T-helper 1 cell treated with Interleukin-12 subunit alpha and Interleukin-12 subunit beta and Interleukin-4 antibody, amounts not matched to agents 30 μg/mL and 1 μg/mL, for 36 hours (primary cell): ENCODE results near the gene MTF1.

ENCODE experiments used
- H3K27ac Mint-ChIP-seq: one replicate; pipeline ENCODE4 v1.8.0; 2021; ENCODE audit warnings: mild to moderate bottlenecking, mixed read lengths
- H3K27me3 Mint-ChIP-seq: one replicate; pipeline ENCODE4 v1.8.0; 2021; ENCODE audit warnings: low read depth, mixed read lengths
- H3K36me3 Mint-ChIP-seq: one replicate; pipeline ENCODE4 v1.8.0; 2021; ENCODE audit warnings: low read depth, mixed read lengths
- H3K4me1 Mint-ChIP-seq: one replicate; pipeline ENCODE4 v1.8.0; 2021; ENCODE audit warnings: low read depth, mixed read lengths
- H3K4me3 Mint-ChIP-seq: one replicate; pipeline ENCODE4 v1.8.0; 2021; ENCODE audit warnings: mild to moderate bottlenecking, moderate library complexity, mixed read lengths
- H3K9me3 Mint-ChIP-seq: one replicate; pipeline ENCODE4 v1.8.0; 2021; ENCODE audit warnings: mixed read lengths

The MTF1 gene

GRCh38 chr1:37854406-37854805, 5.0 kb downstream of the MTF1 start:
- Mint-ChIP-seq H3K27me3 (no peaks in the 10 kb centered on the region), H3K4me1 (peaks cover 26% of the 10 kb centered on the region), H3K36me3 (peaks cover 21% of the 10 kb centered on the region), H3K4me3 (no peak overlapping the region), H3K9me3 (no peaks in the 10 kb centered on the region), H3K27ac (no peak overlapping the region)

- peaks cover 22% of the 10 kb centered on the region for H3K36me3 Mint-ChIP-seq
- H3K27me3 Mint-ChIP-seq, result no peaks in the 10 kb centered on the region
- no peaks in the 10 kb centered on the region for H3K9me3 Mint-ChIP-seq
- no peak overlapping the region for H3K27ac Mint-ChIP-seq
- no peak overlapping the region for H3K4me3 Mint-ChIP-seq
- peaks cover 22% of the 10 kb centered on the region for H3K4me1 Mint-ChIP-seq
Observed at GRCh38 chr1:37853157-37853556, 6.2 kb downstream of the MTF1 start.

GRCh38 chr1:37851782-37852210, 7.6 kb downstream of the MTF1 start:
- H3K27me3 Mint-ChIP-seq, result no peaks in the 10 kb centered on the region
- H3K36me3 Mint-ChIP-seq, result peaks cover 15% of the 10 kb centered on the region
- H3K4me3 Mint-ChIP-seq, result no peak overlapping the region
- no peak overlapping the region for H3K27ac Mint-ChIP-seq
- H3K9me3 Mint-ChIP-seq, result no peaks in the 10 kb centered on the region
- peaks cover 20% of the 10 kb centered on the region for H3K4me1 Mint-ChIP-seq

- H3K4me1 Mint-ChIP-seq, result peaks cover 23% of the 10 kb centered on the region
- H3K27ac Mint-ChIP-seq, result no peak overlapping the region
- no peaks in the 10 kb centered on the region for H3K9me3 Mint-ChIP-seq
- no peak overlapping the region for H3K4me3 Mint-ChIP-seq
- peaks cover 14% of the 10 kb centered on the region for H3K36me3 Mint-ChIP-seq
- no peaks in the 10 kb centered on the region for H3K27me3 Mint-ChIP-seq
Observed at GRCh38 chr1:37851262-37851661, 8.1 kb downstream of the MTF1 start.

- Mint-ChIP-seq H3K27ac (no peak overlapping the region), H3K9me3 (no peaks in the 10 kb centered on the region), H3K36me3 (peaks cover 14% of the 10 kb centered on the region), H3K4me1 (peaks cover 27% of the 10 kb centered on the region), H3K4me3 (no peak overlapping the region), H3K27me3 (no peaks in the 10 kb centered on the region)
Observed at GRCh38 chr1:37850352-37850955, 8.9 kb downstream of the MTF1 start.

GRCh38 chr1:37849480-37849879, 9.9 kb downstream of the MTF1 start:
- no peaks in the 10 kb centered on the region for H3K27me3 Mint-ChIP-seq
- H3K4me1 Mint-ChIP-seq, result peaks cover 31% of the 10 kb centered on the region
- H3K27ac Mint-ChIP-seq, result no peak overlapping the region
- H3K9me3 Mint-ChIP-seq, result no peaks in the 10 kb centered on the region
- no peak overlapping the region for H3K4me3 Mint-ChIP-seq
- H3K36me3 Mint-ChIP-seq, result peaks cover 17% of the 10 kb centered on the region

GRCh38 chr1:37846647-37847339, 12.6 kb downstream of the MTF1 start:
- H3K9me3 Mint-ChIP-seq, result no peaks in the 10 kb centered on the region
- peaks cover 23% of the 10 kb centered on the region for H3K4me1 Mint-ChIP-seq
- no peaks in the 10 kb centered on the region for H3K27me3 Mint-ChIP-seq
- H3K4me3 Mint-ChIP-seq, result peak overlapping the region; percentile 43
- peaks cover 11% of the 10 kb centered on the region for H3K36me3 Mint-ChIP-seq
- peak overlapping the region; percentile 21 for H3K27ac Mint-ChIP-seq

GRCh38 chr1:37845786-37846185, 13.6 kb downstream of the MTF1 start:
- H3K4me3 Mint-ChIP-seq, result no peak overlapping the region

GRCh38 chr1:37845049-37845646, 14.2 kb downstream of the MTF1 start:
- H3K36me3 Mint-ChIP-seq, result peaks cover 11% of the 10 kb centered on the region
- no peak overlapping the region for H3K27ac Mint-ChIP-seq
- H3K9me3 Mint-ChIP-seq, result no peaks in the 10 kb centered on the region
- no peaks in the 10 kb centered on the region for H3K27me3 Mint-ChIP-seq
- peaks cover 23% of the 10 kb centered on the region for H3K4me1 Mint-ChIP-seq
- H3K4me3 Mint-ChIP-seq, result no peak overlapping the region

More at GRCh38 chr1:37845786-37846185, 13.6 kb downstream of the MTF1 start:
- Mint-ChIP-seq H3K27ac (no peak overlapping the region), H3K9me3 (no peaks in the 10 kb centered on the region), H3K36me3 (peaks cover 11% of the 10 kb centered on the region), H3K4me1 (peaks cover 23% of the 10 kb centered on the region), H3K27me3 (no peaks in the 10 kb centered on the region)

GRCh38 chr1:37844536-37844935, 14.9 kb downstream of the MTF1 start:
- no peak overlapping the region for H3K4me3 Mint-ChIP-seq
- no peaks in the 10 kb centered on the region for H3K9me3 Mint-ChIP-seq
- H3K27me3 Mint-ChIP-seq, result no peaks in the 10 kb centered on the region
- H3K36me3 Mint-ChIP-seq, result peaks cover 11% of the 10 kb centered on the region
- no peak overlapping the region for H3K27ac Mint-ChIP-seq
- peaks cover 23% of the 10 kb centered on the region for H3K4me1 Mint-ChIP-seq

GRCh38 chr1:37841652-37842051, 17.7 kb downstream of the MTF1 start:
- Mint-ChIP-seq H3K4me3 (no peak overlapping the region), H3K36me3 (peaks cover 11% of the 10 kb centered on the region), H3K4me1 (peaks cover 14% of the 10 kb centered on the region), H3K9me3 (no peaks in the 10 kb centered on the region), H3K27me3 (no peaks in the 10 kb centered on the region), H3K27ac (no peak overlapping the region)

- H3K27ac Mint-ChIP-seq, result no peak overlapping the region
Observed at GRCh38 chr1:37840711-37841110, 18.7 kb downstream of the MTF1 start.

GRCh38 chr1:37839676-37840075, 19.7 kb downstream of the MTF1 start:
- Mint-ChIP-seq H3K9me3 (no peaks in the 10 kb centered on the region), H3K4me1 (peaks cover 2% of the 10 kb centered on the region), H3K27me3 (no peaks in the 10 kb centered on the region), H3K36me3 (peaks cover 13% of the 10 kb centered on the region), H3K4me3 (no peak overlapping the region), H3K27ac (no peak overlapping the region)

More at GRCh38 chr1:37840711-37841110, 18.7 kb downstream of the MTF1 start:
- peaks cover 11% of the 10 kb centered on the region for H3K36me3 Mint-ChIP-seq
- no peaks in the 10 kb centered on the region for H3K9me3 Mint-ChIP-seq
- H3K4me1 Mint-ChIP-seq, result peaks cover 5% of the 10 kb centered on the region
- H3K4me3 Mint-ChIP-seq, result no peak overlapping the region
- no peaks in the 10 kb centered on the region for H3K27me3 Mint-ChIP-seq

GRCh38 chr1:37836788-37837187, 22.6 kb downstream of the MTF1 start:
- H3K27ac Mint-ChIP-seq, result no peak overlapping the region
- H3K27me3 Mint-ChIP-seq, result no peaks in the 10 kb centered on the region
- peaks cover 4% of the 10 kb centered on the region for H3K4me1 Mint-ChIP-seq
- H3K36me3 Mint-ChIP-seq, result peaks cover 24% of the 10 kb centered on the region
- no peak overlapping the region for H3K4me3 Mint-ChIP-seq
- H3K9me3 Mint-ChIP-seq, result no peaks in the 10 kb centered on the region

- no peaks in the 10 kb centered on the region for H3K9me3 Mint-ChIP-seq
- peaks cover 30% of the 10 kb centered on the region for H3K36me3 Mint-ChIP-seq
- no peak overlapping the region for H3K4me3 Mint-ChIP-seq
- no peak overlapping the region for H3K27ac Mint-ChIP-seq
- H3K27me3 Mint-ChIP-seq, result no peaks in the 10 kb centered on the region
- H3K4me1 Mint-ChIP-seq, result peaks cover 4% of the 10 kb centered on the region
Observed at GRCh38 chr1:37831809-37832208, 27.6 kb downstream of the MTF1 start.
